ENCODE data around the gene CALHM1. TPM values are rescaled to one million over a fixed set of nuclear protein-coding genes. Genes with fewer than 3 reads are reported as not detected.

Gene CALHM1
- total RNA-seq, 1 donor from 2014 or later, result not detected

GRCh38 chr10:103456074-103456660 is 2.5 kb downstream of the CALHM1 start:
- Mint-ChIP-seq H3K4me1 (peaks cover 36% of the 10 kb centered on the region), H3K9me3 (no peaks in the 10 kb centered on the region), H3K4me3 (no peak overlapping the region), H3K27me3 (no peaks in the 10 kb centered on the region), H3K36me3 (ENCODE audit: low read depth) (no peaks in the 10 kb centered on the region), H3K27ac (no peak overlapping the region)
- intact Hi-C loops (cut with micrococcal nuclease), result no loop called here
- DNase-seq, result no peak

GRCh38 chr10:103455235-103455634 is 3.5 kb downstream of the CALHM1 start:
- no peaks in the 10 kb centered on the region for H3K27me3 Mint-ChIP-seq
- no peaks in the 10 kb centered on the region for H3K9me3 Mint-ChIP-seq
- peaks cover 8% of the 10 kb centered on the region for H3K36me3 Mint-ChIP-seq (ENCODE audit: low read depth)
- DNase-seq, result no peak
- H3K4me1 Mint-ChIP-seq, result peaks cover 44% of the 10 kb centered on the region
- no peak overlapping the region for H3K27ac Mint-ChIP-seq
- intact Hi-C loops (cut with micrococcal nuclease), result no loop called here
- no peak overlapping the region for H3K4me3 Mint-ChIP-seq

- Mint-ChIP-seq H3K27ac (no peak overlapping the region), H3K36me3 (ENCODE audit: low read depth) (peaks cover 18% of the 10 kb centered on the region), H3K27me3 (no peaks in the 10 kb centered on the region), H3K9me3 (no peaks in the 10 kb centered on the region), H3K4me1 (peaks cover 46% of the 10 kb centered on the region), H3K4me3 (no peak overlapping the region)
- no peak for DNase-seq
- intact Hi-C loops (cut with micrococcal nuclease), result no loop called here
Observed at GRCh38 chr10:103454026-103454425, 4.7 kb downstream of the CALHM1 start.

GRCh38 chr10:103452506-103453230 is 6.0 kb downstream of the CALHM1 start:
- Mint-ChIP-seq H3K27me3 (no peaks in the 10 kb centered on the region), H3K4me3 (peak overlapping the region; percentile 95), H3K4me1 (peaks cover 55% of the 10 kb centered on the region), H3K36me3 (ENCODE audit: low read depth) (peaks cover 27% of the 10 kb centered on the region), H3K27ac (peak overlapping the region; percentile 84), H3K9me3 (no peaks in the 10 kb centered on the region)
- no peak for DNase-seq
- intact Hi-C loops (cut with micrococcal nuclease), result loop anchor here (1.0 kb wide), 2 partner anchors 19 to 30 kb away; no protein-coding TSS in a partner anchor

- peaks cover 54% of the 10 kb centered on the region for H3K4me1 Mint-ChIP-seq
- peak within 1 kb of the TSS; percentile 95 for H3K4me3 Mint-ChIP-seq
- H3K27me3 Mint-ChIP-seq, result no peaks in the 10 kb centered on the region
- intact Hi-C loops (cut with micrococcal nuclease), result loop anchor here (1.0 kb wide), 2 partner anchors 19 to 30 kb away; no protein-coding TSS in a partner anchor
- H3K9me3 Mint-ChIP-seq, result no peaks in the 10 kb centered on the region
- DNase-seq, result peak; percentile 90
- peaks cover 30% of the 10 kb centered on the region for H3K36me3 Mint-ChIP-seq (ENCODE audit: low read depth)
- peak within 1 kb of the TSS; percentile 85 for H3K27ac Mint-ChIP-seq
Observed at GRCh38 chr10:103451831-103452505, 6.7 kb downstream of the CALHM1 start, which contains the start of gene CALHM2. TSS of gene CALHM2 (minus strand) at chr10:103452370. CDS start at chr10:103449941, 2,429 bp downstream.

GRCh38 chr10:103451091-103451813 is 7.4 kb downstream of the CALHM1 start:
- Mint-ChIP-seq H3K4me3 (peak overlapping the region; percentile 95), H3K36me3 (ENCODE audit: low read depth) (peaks cover 36% of the 10 kb centered on the region), H3K27ac (peak overlapping the region; percentile 85), H3K9me3 (no peaks in the 10 kb centered on the region), H3K27me3 (no peaks in the 10 kb centered on the region), H3K4me1 (peaks cover 57% of the 10 kb centered on the region)
- intact Hi-C loops (cut with micrococcal nuclease), result no loop called here
- peak; percentile 86 for DNase-seq

GRCh38 chr10:103450201-103450695 is 8.5 kb downstream of the CALHM1 start:
- Mint-ChIP-seq H3K27ac (peak overlapping the region; percentile 85), H3K9me3 (no peaks in the 10 kb centered on the region), H3K27me3 (no peaks in the 10 kb centered on the region), H3K4me1 (peaks cover 58% of the 10 kb centered on the region), H3K36me3 (ENCODE audit: low read depth) (peaks cover 44% of the 10 kb centered on the region), H3K4me3 (peak overlapping the region; percentile 95)
- intact Hi-C loops (cut with micrococcal nuclease), result no loop called here
- DNase-seq, result no peak

GRCh38 chr10:103449208-103450144 is 9.2 kb downstream of the CALHM1 start:
- Mint-ChIP-seq H3K36me3 (ENCODE audit: low read depth) (peaks cover 49% of the 10 kb centered on the region), H3K4me1 (peaks cover 57% of the 10 kb centered on the region), H3K27ac (peak overlapping the region; percentile 19), H3K4me3 (peak overlapping the region; percentile 95), H3K27me3 (no peaks in the 10 kb centered on the region), H3K9me3 (no peaks in the 10 kb centered on the region)
- intact Hi-C loops (cut with micrococcal nuclease), result no loop called here
- no peak for DNase-seq

GRCh38 chr10:103448746-103449145 is 10.0 kb downstream of the CALHM1 start:
- peaks cover 54% of the 10 kb centered on the region for H3K4me1 Mint-ChIP-seq
- peaks cover 56% of the 10 kb centered on the region for H3K36me3 Mint-ChIP-seq (ENCODE audit: low read depth)
- intact Hi-C loops (cut with micrococcal nuclease), result no loop called here
- H3K27ac Mint-ChIP-seq, result peak overlapping the region; percentile 74
- no peaks in the 10 kb centered on the region for H3K9me3 Mint-ChIP-seq
- peak overlapping the region; percentile 95 for H3K4me3 Mint-ChIP-seq
- H3K27me3 Mint-ChIP-seq, result no peaks in the 10 kb centered on the region
- DNase-seq, result no peak

GRCh38 chr10:103447187-103447586 is 11.5 kb downstream of the CALHM1 start:
- Mint-ChIP-seq H3K4me1 (peaks cover 46% of the 10 kb centered on the region), H3K27me3 (no peaks in the 10 kb centered on the region), H3K27ac (no peak overlapping the region), H3K4me3 (no peak overlapping the region), H3K36me3 (ENCODE audit: low read depth) (peaks cover 68% of the 10 kb centered on the region), H3K9me3 (no peaks in the 10 kb centered on the region)
- intact Hi-C loops (cut with micrococcal nuclease), result no loop called here
- DNase-seq, result no peak

- Mint-ChIP-seq H3K4me1 (peaks cover 41% of the 10 kb centered on the region), H3K9me3 (no peaks in the 10 kb centered on the region), H3K27ac (peak overlapping the region; percentile 6), H3K36me3 (ENCODE audit: low read depth) (peaks cover 70% of the 10 kb centered on the region), H3K4me3 (no peak overlapping the region), H3K27me3 (no peaks in the 10 kb centered on the region)
- DNase-seq, result no peak
- intact Hi-C loops (cut with micrococcal nuclease), result no loop called here
Observed at GRCh38 chr10:103445767-103446567, 12.7 kb downstream of the CALHM1 start.

- intact Hi-C loops (cut with micrococcal nuclease), result no loop called here
- Mint-ChIP-seq H3K27ac (peak overlapping the region; percentile 3), H3K36me3 (ENCODE audit: low read depth) (peaks cover 69% of the 10 kb centered on the region), H3K27me3 (no peaks in the 10 kb centered on the region), H3K9me3 (no peaks in the 10 kb centered on the region), H3K4me1 (peaks cover 35% of the 10 kb centered on the region), H3K4me3 (no peak overlapping the region)
- no peak for DNase-seq
Observed at GRCh38 chr10:103445366-103445765, 13.3 kb downstream of the CALHM1 start.
